ENCODE results near the gene PIF1.

DNA sequence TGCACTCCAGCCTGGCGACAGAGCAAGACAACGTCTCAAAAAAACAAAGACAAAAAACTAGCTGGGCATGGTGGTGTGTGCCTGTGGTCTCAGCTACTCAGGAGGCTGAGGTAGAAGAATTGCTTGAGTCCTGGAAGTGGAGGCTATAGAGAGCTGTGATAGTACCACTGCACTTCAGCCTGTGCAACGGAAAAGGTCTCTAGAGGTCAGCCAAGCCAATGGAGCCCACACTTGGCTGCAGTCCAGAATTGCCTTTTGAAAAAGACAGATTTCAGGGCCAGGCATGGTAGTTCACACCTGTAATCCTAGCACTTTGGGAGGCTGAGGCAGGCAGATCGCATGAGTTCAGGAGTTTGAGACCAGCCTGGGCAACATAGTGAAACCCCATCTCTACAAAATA is 41.7 kb downstream of the PIF1 start:
- TF ChIP-seq, protein P1, sequence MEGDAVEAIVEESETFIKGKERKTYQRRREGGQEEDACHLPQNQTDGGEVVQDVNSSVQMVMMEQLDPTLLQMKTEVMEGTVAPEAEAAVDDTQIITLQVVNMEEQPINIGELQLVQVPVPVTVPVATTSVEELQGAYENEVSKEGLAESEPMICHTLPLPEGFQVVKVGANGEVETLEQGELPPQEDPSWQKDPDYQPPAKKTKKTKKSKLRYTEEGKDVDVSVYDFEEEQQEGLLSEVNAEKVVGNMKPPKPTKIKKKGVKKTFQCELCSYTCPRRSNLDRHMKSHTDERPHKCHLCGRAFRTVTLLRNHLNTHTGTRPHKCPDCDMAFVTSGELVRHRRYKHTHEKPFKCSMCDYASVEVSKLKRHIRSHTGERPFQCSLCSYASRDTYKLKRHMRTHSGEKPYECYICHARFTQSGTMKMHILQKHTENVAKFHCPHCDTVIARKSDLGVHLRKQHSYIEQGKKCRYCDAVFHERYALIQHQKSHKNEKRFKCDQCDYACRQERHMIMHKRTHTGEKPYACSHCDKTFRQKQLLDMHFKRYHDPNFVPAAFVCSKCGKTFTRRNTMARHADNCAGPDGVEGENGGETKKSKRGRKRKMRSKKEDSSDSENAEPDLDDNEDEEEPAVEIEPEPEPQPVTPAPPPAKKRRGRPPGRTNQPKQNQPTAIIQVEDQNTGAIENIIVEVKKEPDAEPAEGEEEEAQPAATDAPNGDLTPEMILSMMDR (IDR thresholded peaks at IDR 0.05): no peak
- TF ChIP-seq EP300 (IDR thresholded peaks at IDR 0.05): no peak

Measured in ovary (tissue), 3 donors.